AG04450 (cell line): ENCODE data around the gene CCDC106. TPM values are rescaled to one million over a fixed set of nuclear protein-coding genes. Genes with fewer than 3 reads are reported as not detected.
A peak's percentile ranks its signal among the peaks of the same experiment; 100 is the strongest.

Source experiments
- CTCF ChIA-PET: fragments of 300-600, 350-600 bp; formaldehyde crosslinking; extraction: SDS; loops from one replicate; lab custom pipeline; 2022; ENCODE audit warnings: antibody characterized with exemption, inconsistent platforms; lab: Charles Lee
- POLR2A ChIA-PET: fragments of 350-600 bp; formaldehyde crosslinking; extraction: SDS; loops from one replicate; lab custom pipeline; 2021; ENCODE audit warnings: antibody characterized with exemption, inconsistent platforms; lab: Yijun Ruan, JAX
- DNase-seq: peaks from one replicate; pipeline ENCODE4 v3.0.0-alpha.2; 2011; ENCODE audit warnings: low read depth, low spot score
- H3K27ac ChIP-seq: one replicate; pipeline ENCODE4 v1.5.1; 2012; ENCODE audit warnings: low read depth, low read length, control low read depth
- H3K27me3 ChIP-seq: one replicate; pipeline ENCODE4 v1.6.0; 2012; ENCODE audit warnings: low read length; ENCODE audit not compliant: control insufficient read depth, insufficient read depth
- H3K4me3 ChIP-seq: 2 replicates; pipeline ENCODE4 v1.5.1; 2011; ENCODE audit warnings: mild to moderate bottlenecking, low read depth, low read length, control low read depth
- H3K9me3 ChIP-seq: 2 replicates; pipeline ENCODE4 v1.5.1; 2012; ENCODE audit warnings: low read length; ENCODE audit not compliant: control insufficient read depth, insufficient read depth
- CTCF ChIP-seq: IDR thresholded peaks from 2 replicates; pipeline ENCODE4 v1.5.1; 2011; ENCODE audit warnings: low read depth, low read length, control low read depth, inconsistent platforms
- polyA plus RNA-seq: library from polyadenylated mRNA; depleted of rRNA; stranded (reverse); fragments of >200 nt; gene quantifications from 2 replicates; pipeline ENCODE4 v1.2.3, GENCODE V29; 2011

Gene CCDC106
- polyA plus RNA-seq, 1 experiment, result 6.2 TPM

- POLR2A ChIA-PET, result no interaction called here
Observed at GRCh38 chr19:55676889-55677505, 29.0 kb downstream of the CCDC106 start.

GRCh38 chr19:55677572-55678028, 29.6 kb downstream of the CCDC106 start:
- H3K27me3 ChIP-seq, result no peaks in the 10 kb centered on the region
- ChIA-PET POLR2A (no interaction called here), CTCF (no interaction called here)
- H3K27ac ChIP-seq, result peak overlapping the region; percentile 11
- no peaks in the 10 kb centered on the region; the same call in 1 of the 2 replicates for H3K9me3 ChIP-seq
- TF ChIP-seq CTCF, result no peak
- DNase-seq, result no peak
- H3K4me3 ChIP-seq, result no peak overlapping the region

More at GRCh38 chr19:55676889-55677505, 29.0 kb downstream of the CCDC106 start:
- no peak for TF ChIP-seq CTCF
- H3K4me3 ChIP-seq, result peak overlapping the region; percentile 5
- H3K27me3 ChIP-seq, result no peaks in the 10 kb centered on the region
- CTCF ChIA-PET, result interaction anchor here (1.1 kb wide), 1 partner anchor 23 kb away, joined by 3 read pairs; no protein-coding TSS in a partner anchor
- DNase-seq, result no peak
- H3K9me3 ChIP-seq, result no peaks in the 10 kb centered on the region; the same call in 1 of the 2 replicates
- H3K27ac ChIP-seq, result no peak overlapping the region

- CTCF ChIA-PET, result no interaction called here
Observed at GRCh38 chr19:55678121-55678671, 30.2 kb downstream of the CCDC106 start.

GRCh38 chr19:55679343-55680257, 31.6 kb downstream of the CCDC106 start:
- POLR2A ChIA-PET, result no interaction called here
- no peak for TF ChIP-seq CTCF
- Histone ChIP-seq H3K27ac (no peak overlapping the region), H3K4me3 (no peak overlapping the region), H3K9me3 (no peaks in the 10 kb centered on the region; the same call in 1 of the 2 replicates), H3K27me3 (no peaks in the 10 kb centered on the region)
- CTCF ChIA-PET, result no interaction called here
- no peak for DNase-seq

More at GRCh38 chr19:55678121-55678671, 30.2 kb downstream of the CCDC106 start:
- H3K4me3 ChIP-seq, result no peak overlapping the region
- peak overlapping the region; percentile 11 for H3K27ac ChIP-seq
- H3K9me3 ChIP-seq, result no peaks in the 10 kb centered on the region; the same call in 1 of the 2 replicates
- no peaks in the 10 kb centered on the region for H3K27me3 ChIP-seq
- DNase-seq, result no peak
- POLR2A ChIA-PET, result no interaction called here
- no peak for TF ChIP-seq CTCF
